GM13976 (cell line): Measurements from ENCODE around the gene MATK.

ENCODE experiments used
- DNase-seq: peaks from one replicate; pipeline ENCODE4 v3.0.0; 2012; ENCODE audit warnings: low spot score
- in situ Hi-C: fragments of 300-500 bp; cut with MboI; formaldehyde crosslinking; loops from one replicate; pipeline ENCODE4 v1.12.0; 2022; ENCODE audit warnings: low sequenced_read_pairs, mixed read lengths, inconsistent platforms; ENCODE audit not compliant: unreplicated experiment
- TF ChIP-seq, protein P1 (sequence below): IDR thresholded peaks from 2 replicates; pipeline ENCODE4 v1.5.1; 2012; ENCODE audit warnings: borderline replicate concordance, mild to moderate bottlenecking; ENCODE audit not compliant: insufficient read depth; ENCODE audit errors: extremely low read depth, missing control alignments, control extremely low read depth

Gene MATK

GRCh38 chr19:3831601-3832000 is 45.4 kb upstream of the MATK start:
- TF ChIP-seq, protein P1, sequence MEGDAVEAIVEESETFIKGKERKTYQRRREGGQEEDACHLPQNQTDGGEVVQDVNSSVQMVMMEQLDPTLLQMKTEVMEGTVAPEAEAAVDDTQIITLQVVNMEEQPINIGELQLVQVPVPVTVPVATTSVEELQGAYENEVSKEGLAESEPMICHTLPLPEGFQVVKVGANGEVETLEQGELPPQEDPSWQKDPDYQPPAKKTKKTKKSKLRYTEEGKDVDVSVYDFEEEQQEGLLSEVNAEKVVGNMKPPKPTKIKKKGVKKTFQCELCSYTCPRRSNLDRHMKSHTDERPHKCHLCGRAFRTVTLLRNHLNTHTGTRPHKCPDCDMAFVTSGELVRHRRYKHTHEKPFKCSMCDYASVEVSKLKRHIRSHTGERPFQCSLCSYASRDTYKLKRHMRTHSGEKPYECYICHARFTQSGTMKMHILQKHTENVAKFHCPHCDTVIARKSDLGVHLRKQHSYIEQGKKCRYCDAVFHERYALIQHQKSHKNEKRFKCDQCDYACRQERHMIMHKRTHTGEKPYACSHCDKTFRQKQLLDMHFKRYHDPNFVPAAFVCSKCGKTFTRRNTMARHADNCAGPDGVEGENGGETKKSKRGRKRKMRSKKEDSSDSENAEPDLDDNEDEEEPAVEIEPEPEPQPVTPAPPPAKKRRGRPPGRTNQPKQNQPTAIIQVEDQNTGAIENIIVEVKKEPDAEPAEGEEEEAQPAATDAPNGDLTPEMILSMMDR: no peak
- DNase-seq: no peak
- in situ Hi-C loops: no loop called here

GRCh38 chr19:3830621-3831589 is 44.7 kb upstream of the MATK start:
- TF ChIP-seq, protein P1: no peak
- DNase-seq: no peak
- in situ Hi-C loops: no loop called here

GRCh38 chr19:3827306-3827705 is 41.1 kb upstream of the MATK start:
- DNase-seq: no peak
- TF ChIP-seq, protein P1: no peak
- in situ Hi-C loops: no loop called here

GRCh38 chr19:3826163-3826562 is 40.0 kb upstream of the MATK start:
- TF ChIP-seq, protein P1: no peak
- in situ Hi-C loops: no loop called here
- no peak for DNase-seq

DNA sequence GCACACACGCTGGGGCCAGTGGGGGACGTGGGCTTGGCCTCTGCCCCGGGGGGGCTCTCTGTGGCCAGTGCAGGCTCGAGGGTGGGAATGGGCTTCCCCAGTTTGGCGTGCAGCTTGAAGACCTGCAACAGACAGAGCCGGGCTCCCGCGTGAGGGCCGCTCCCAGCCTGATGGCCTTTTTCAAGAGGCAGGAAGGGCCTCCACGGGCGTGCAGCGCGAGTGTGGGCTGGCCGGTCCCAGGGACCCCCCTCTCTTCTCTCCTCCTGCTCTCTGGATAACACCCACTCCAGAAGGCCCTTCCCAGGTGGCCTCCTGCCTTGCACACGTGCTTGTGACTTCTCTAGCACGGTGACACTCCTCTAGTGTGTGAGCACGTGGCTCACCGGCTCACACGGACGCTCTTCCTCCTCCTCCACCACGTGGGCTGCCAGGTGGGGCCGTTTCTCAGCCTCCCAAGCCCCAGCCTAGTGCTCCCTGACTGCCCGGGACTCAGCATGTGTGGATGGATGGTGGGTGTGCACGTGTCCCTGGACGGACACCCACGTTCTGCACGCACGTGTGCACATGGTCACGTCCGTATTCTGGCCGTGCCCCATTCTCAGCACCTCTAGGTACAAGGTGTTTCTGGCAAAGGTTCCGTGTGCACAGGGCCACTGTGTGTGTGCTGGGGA is 39.2 kb upstream of the MATK start:
- DNase-seq: no peak
- in situ Hi-C loops: no loop called here
- TF ChIP-seq, protein P1: no peak

GRCh38 chr19:3823350-3823713 is 37.2 kb upstream of the MATK start:
- TF ChIP-seq, protein P1: no peak
- in situ Hi-C loops: no loop called here
- DNase-seq: no peak
